HL-60 (cell line): Measurements from ENCODE around the gene ATXN7.

ENCODE experiments used
- POLR2AphosphoS5 ChIP-seq: IDR thresholded peaks from 2 replicates; pipeline ENCODE4 v1.6.1; 2012; ENCODE audit warnings: low read depth
- SPI1 ChIP-seq: IDR thresholded peaks from 2 replicates; pipeline ENCODE4 v1.6.1; 2012; ENCODE audit warnings: low read depth, mild to moderate bottlenecking, borderline replicate concordance
- TF ChIP-seq, protein P1 (sequence below): IDR thresholded peaks from one replicate; pipeline ENCODE4 v1.5.1; 2011; ENCODE audit warnings: low read length, control low read depth, inconsistent platforms; ENCODE audit not compliant: insufficient read depth
- TF ChIP-seq, protein P2 (sequence below): IDR thresholded peaks from 2 replicates; pipeline ENCODE4 v1.6.1; 2012; ENCODE audit warnings: low read depth; ENCODE audit not compliant: insufficient replicate concordance

DNA sequence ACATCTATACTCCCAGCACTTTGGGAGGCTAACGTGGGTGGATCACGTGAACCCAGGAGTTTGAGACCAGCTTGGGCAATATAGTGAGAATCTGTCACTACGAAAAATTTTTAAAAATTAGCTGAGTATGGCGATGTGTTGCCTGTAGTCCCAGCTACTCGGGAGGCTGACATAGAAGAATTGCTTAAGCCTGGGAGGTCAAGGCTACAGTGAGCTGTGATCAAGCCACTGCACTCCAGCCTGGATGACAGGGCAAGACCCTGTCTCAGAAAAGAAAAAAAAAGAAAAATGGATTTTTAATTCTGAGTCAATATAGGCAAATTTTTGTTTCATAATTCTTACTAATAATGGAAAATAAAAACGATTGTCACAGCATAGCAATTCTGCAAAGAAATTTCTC, 31.3 kb upstream of the ATXN7 start:
- TF ChIP-seq, protein P1, sequence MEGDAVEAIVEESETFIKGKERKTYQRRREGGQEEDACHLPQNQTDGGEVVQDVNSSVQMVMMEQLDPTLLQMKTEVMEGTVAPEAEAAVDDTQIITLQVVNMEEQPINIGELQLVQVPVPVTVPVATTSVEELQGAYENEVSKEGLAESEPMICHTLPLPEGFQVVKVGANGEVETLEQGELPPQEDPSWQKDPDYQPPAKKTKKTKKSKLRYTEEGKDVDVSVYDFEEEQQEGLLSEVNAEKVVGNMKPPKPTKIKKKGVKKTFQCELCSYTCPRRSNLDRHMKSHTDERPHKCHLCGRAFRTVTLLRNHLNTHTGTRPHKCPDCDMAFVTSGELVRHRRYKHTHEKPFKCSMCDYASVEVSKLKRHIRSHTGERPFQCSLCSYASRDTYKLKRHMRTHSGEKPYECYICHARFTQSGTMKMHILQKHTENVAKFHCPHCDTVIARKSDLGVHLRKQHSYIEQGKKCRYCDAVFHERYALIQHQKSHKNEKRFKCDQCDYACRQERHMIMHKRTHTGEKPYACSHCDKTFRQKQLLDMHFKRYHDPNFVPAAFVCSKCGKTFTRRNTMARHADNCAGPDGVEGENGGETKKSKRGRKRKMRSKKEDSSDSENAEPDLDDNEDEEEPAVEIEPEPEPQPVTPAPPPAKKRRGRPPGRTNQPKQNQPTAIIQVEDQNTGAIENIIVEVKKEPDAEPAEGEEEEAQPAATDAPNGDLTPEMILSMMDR, result no peak
- TF ChIP-seq POLR2AphosphoS5 (no peak), SPI1 (no peak)
- TF ChIP-seq, protein P2, sequence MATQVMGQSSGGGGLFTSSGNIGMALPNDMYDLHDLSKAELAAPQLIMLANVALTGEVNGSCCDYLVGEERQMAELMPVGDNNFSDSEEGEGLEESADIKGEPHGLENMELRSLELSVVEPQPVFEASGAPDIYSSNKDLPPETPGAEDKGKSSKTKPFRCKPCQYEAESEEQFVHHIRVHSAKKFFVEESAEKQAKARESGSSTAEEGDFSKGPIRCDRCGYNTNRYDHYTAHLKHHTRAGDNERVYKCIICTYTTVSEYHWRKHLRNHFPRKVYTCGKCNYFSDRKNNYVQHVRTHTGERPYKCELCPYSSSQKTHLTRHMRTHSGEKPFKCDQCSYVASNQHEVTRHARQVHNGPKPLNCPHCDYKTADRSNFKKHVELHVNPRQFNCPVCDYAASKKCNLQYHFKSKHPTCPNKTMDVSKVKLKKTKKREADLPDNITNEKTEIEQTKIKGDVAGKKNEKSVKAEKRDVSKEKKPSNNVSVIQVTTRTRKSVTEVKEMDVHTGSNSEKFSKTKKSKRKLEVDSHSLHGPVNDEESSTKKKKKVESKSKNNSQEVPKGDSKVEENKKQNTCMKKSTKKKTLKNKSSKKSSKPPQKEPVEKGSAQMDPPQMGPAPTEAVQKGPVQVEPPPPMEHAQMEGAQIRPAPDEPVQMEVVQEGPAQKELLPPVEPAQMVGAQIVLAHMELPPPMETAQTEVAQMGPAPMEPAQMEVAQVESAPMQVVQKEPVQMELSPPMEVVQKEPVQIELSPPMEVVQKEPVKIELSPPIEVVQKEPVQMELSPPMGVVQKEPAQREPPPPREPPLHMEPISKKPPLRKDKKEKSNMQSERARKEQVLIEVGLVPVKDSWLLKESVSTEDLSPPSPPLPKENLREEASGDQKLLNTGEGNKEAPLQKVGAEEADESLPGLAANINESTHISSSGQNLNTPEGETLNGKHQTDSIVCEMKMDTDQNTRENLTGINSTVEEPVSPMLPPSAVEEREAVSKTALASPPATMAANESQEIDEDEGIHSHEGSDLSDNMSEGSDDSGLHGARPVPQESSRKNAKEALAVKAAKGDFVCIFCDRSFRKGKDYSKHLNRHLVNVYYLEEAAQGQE, result no peak
